Peyer's patch (tissue), 4 donors: ENCODE measurements around the gene OR5B3. TPM values are rescaled to one million over a fixed set of nuclear protein-coding genes. Genes with fewer than 3 reads are reported as not detected.

Experiments
- DNase-seq, 3 donors: peaks; one replicate each; pipeline ENCODE4 v3.0.0-alpha.2; 2017 to 2019
- H3K27ac ChIP-seq, 4 donors: fragments of 200-600 bp; sonication (generic); one replicate each; pipeline ENCODE4 v1.5.1; 2016 to 2019
- H3K27me3 ChIP-seq, 2 donors: fragments of 200-600 bp; sonication (generic); one replicate each; pipeline ENCODE4 v1.5.1; 2019
- H3K36me3 ChIP-seq, 3 donors: fragments of 200-600 bp; sonication (generic); one replicate each; pipeline ENCODE4 v1.5.1; 2016 to 2019
- H3K4me1 ChIP-seq, 4 donors: fragments of 200-600 bp; sonication (generic); one replicate each; pipeline ENCODE4 v1.5.1; 2016 to 2019
- H3K4me3 ChIP-seq, 4 donors: fragments of 200-600 bp; sonication (generic); 1 replicate in 3 of 4; 2 replicates in 1 of 4; pipeline ENCODE4 v1.5.1; 2016 to 2019; ENCODE audit warnings: mild to moderate bottlenecking in 1 of 4
- H3K9me3 ChIP-seq, 4 donors: fragments of 200-600 bp; sonication (generic); one replicate each; pipeline ENCODE4 v1.5.1; 2016 to 2019; ENCODE audit warnings: mild to moderate bottlenecking in 1 of 4
- POLR2A ChIP-seq, 2 donors: fragments of 450-650 bp; IDR thresholded peaks; one replicate each; pipeline ENCODE4 v1.5.1; 2017; ENCODE audit warnings: antibody characterized with exemption in 2 of 2, mild to moderate bottlenecking in 2 of 2, moderate library complexity in 2 of 2
- total RNA-seq, 4 donors: library from RNA; depleted of rRNA; stranded (reverse); fragments of >200 nt; gene quantifications; one replicate each; pipeline ENCODE4 v1.1.0, GENCODE V29; 2016
- TF ChIP-seq, protein P1 (sequence below), 6 experiments: fragments of 450-650 bp in 4 of 6; fragments of 200-600 bp in 2 of 6; sonication (generic) in 1 of 6; IDR thresholded peaks; one replicate each; pipeline ENCODE4 v1.5.1; 2017 to 2019; ENCODE audit warnings: antibody characterized with exemption in 6 of 6, mild to moderate bottlenecking in 3 of 6, moderate library complexity in 1 of 6

Gene OR5B3
- total RNA-seq, 4 donors from 2014 or later = not detected

- Histone ChIP-seq H3K9me3 (no peaks in the 10 kb centered on the region), H3K4me3 (no peak overlapping the region), H3K27ac (no peak overlapping the region), H3K4me1 (no peaks in the 10 kb centered on the region), H3K36me3 (no peaks in the 10 kb centered on the region), H3K27me3 (no peaks in the 10 kb centered on the region)
- no peak for TF ChIP-seq POLR2A (IDR thresholded peaks at IDR 0.05)
- TF ChIP-seq, protein P1, sequence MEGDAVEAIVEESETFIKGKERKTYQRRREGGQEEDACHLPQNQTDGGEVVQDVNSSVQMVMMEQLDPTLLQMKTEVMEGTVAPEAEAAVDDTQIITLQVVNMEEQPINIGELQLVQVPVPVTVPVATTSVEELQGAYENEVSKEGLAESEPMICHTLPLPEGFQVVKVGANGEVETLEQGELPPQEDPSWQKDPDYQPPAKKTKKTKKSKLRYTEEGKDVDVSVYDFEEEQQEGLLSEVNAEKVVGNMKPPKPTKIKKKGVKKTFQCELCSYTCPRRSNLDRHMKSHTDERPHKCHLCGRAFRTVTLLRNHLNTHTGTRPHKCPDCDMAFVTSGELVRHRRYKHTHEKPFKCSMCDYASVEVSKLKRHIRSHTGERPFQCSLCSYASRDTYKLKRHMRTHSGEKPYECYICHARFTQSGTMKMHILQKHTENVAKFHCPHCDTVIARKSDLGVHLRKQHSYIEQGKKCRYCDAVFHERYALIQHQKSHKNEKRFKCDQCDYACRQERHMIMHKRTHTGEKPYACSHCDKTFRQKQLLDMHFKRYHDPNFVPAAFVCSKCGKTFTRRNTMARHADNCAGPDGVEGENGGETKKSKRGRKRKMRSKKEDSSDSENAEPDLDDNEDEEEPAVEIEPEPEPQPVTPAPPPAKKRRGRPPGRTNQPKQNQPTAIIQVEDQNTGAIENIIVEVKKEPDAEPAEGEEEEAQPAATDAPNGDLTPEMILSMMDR (IDR thresholded peaks at IDR 0.05) = no peak
- DNase-seq = no peak
Measured at GRCh38 chr11:58394195-58394594, 12.5 kb downstream of the OR5B3 start.

- no peak for DNase-seq
- TF ChIP-seq POLR2A (IDR thresholded peaks at IDR 0.05) = no peak
- TF ChIP-seq, protein P1 (IDR thresholded peaks at IDR 0.05) = no peak
- Histone ChIP-seq H3K4me3 (no peak overlapping the region), H3K27me3 (no peaks in the 10 kb centered on the region), H3K9me3 (no peaks in the 10 kb centered on the region), H3K4me1 (no peaks in the 10 kb centered on the region), H3K36me3 (no peaks in the 10 kb centered on the region), H3K27ac (no peak overlapping the region)
Measured at GRCh38 chr11:58392746-58393145, 13.9 kb downstream of the OR5B3 start.

DNA sequence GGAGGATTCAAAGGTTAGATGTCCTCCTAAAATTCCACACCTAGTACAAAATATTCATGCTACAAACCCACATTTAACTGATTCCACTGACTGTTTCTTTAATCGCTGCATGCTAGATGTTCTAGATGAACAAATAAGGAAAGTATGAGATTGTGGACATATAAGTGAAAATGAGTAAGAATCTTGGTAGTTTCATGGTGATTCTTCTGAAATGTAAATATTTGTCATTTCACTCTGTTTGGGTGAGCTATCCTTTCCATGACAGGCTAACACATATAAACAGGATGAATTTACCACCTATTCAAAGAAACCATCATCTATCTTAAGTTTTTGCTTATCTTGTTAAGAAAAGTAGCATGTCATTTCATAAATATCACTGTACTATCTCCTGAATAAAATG, 14.8 kb downstream of the OR5B3 start:
- H3K4me3 ChIP-seq = no peak overlapping the region
- TF ChIP-seq POLR2A (IDR thresholded peaks at IDR 0.05) = no peak
- TF ChIP-seq, protein P1 (IDR thresholded peaks at IDR 0.05) = no peak
- H3K27me3 ChIP-seq = no peaks in the 10 kb centered on the region
- DNase-seq = no peak
- H3K4me1 ChIP-seq = no peaks in the 10 kb centered on the region
- no peak overlapping the region for H3K27ac ChIP-seq
- no peaks in the 10 kb centered on the region for H3K36me3 ChIP-seq
- no peaks in the 10 kb centered on the region for H3K9me3 ChIP-seq

- Histone ChIP-seq H3K36me3 (no peaks in the 10 kb centered on the region), H3K27me3 (no peaks in the 10 kb centered on the region), H3K27ac (no peak overlapping the region), H3K4me1 (no peaks in the 10 kb centered on the region), H3K4me3 (no peak overlapping the region), H3K9me3 (no peaks in the 10 kb centered on the region)
- TF ChIP-seq, protein P1 (IDR thresholded peaks at IDR 0.05) = no peak
- no peak for TF ChIP-seq POLR2A (IDR thresholded peaks at IDR 0.05)
- no peak for DNase-seq
Measured at GRCh38 chr11:58390551-58391063, 16.1 kb downstream of the OR5B3 start.

DNA sequence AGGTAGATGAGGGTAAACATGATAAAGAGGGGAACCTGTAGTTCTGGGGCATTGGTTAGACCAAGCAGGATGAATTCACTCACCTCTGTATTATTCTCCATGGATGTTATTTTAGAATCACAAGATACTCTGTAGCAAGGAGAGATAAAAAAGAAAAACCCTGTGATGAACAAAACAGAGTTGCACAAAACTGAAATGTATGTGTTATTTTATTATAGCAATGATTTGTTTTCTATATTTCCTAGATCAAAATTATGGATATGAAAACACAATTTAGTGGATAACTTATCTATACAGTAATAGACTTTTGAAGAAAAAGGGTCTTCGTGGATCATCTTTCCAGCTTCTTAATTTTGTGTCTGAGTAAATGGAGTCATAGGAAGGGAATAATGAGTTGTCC, 47.7 kb downstream of the OR5B3 start, which contains the start of gene OR5B17:
Gene OR5B17, minus strand, starts transcription at position 101 of the 400 bp plus-strand sequence. Its CDS starts 0 bp downstream, at position 101.
- Histone ChIP-seq H3K27ac (no peak within 1 kb of the TSS), H3K4me1 (no peaks in the 10 kb centered on the region), H3K9me3 (no peaks in the 10 kb centered on the region), H3K27me3 (no peaks in the 10 kb centered on the region), H3K36me3 (no peaks in the 10 kb centered on the region), H3K4me3 (no peak within 1 kb of the TSS)
- no peak for DNase-seq
- TF ChIP-seq, protein P1 (IDR thresholded peaks at IDR 0.05) = no peak
- no peak for TF ChIP-seq POLR2A (IDR thresholded peaks at IDR 0.05)

GRCh38 chr11:58354727-58355126, 51.9 kb downstream of the OR5B3 start:
- no peak for DNase-seq
- Histone ChIP-seq H3K36me3 (no peaks in the 10 kb centered on the region), H3K9me3 (no peaks in the 10 kb centered on the region), H3K4me1 (no peaks in the 10 kb centered on the region), H3K4me3 (no peak overlapping the region), H3K27me3 (no peaks in the 10 kb centered on the region), H3K27ac (no peak overlapping the region)
- no peak for TF ChIP-seq POLR2A (IDR thresholded peaks at IDR 0.05)
- TF ChIP-seq, protein P1 (IDR thresholded peaks at IDR 0.05) = no peak
